Right atrium auricular region (tissue), 2 donors: ENCODE data around the gene MS4A18. TPM values are rescaled to one million over a fixed set of nuclear protein-coding genes. Genes with fewer than 3 reads are reported as not detected.
A peak's percentile ranks its signal among the peaks of the same experiment; 100 is the strongest.

ENCODE experiments used
- DNase-seq: peaks from one replicate; pipeline ENCODE4 v3.0.0-alpha.2; 2019; ENCODE audit warnings: low spot score
- H3K27ac ChIP-seq, 2 donors: fragments of 200-600 bp; sonication (generic); 1 replicate in 1 of 2; 2 replicates in 1 of 2; pipeline ENCODE4 v1.5.1; 2016 to 2019
- H3K27me3 ChIP-seq, 2 donors: fragments of 200-600 bp; sonication (generic); one replicate each; pipeline versions ENCODE4 v1.5.1 to v1.6.0; 2017 to 2019
- H3K36me3 ChIP-seq: fragments of 200-600 bp; sonication (generic); one replicate; pipeline ENCODE4 v1.5.1; 2016
- H3K4me1 ChIP-seq, 2 donors: fragments of 200-600 bp; sonication (generic); one replicate each; pipeline versions ENCODE4 v1.5.1 to v1.6.0; 2017 to 2019
- H3K4me3 ChIP-seq, 2 donors: fragments of 200-600 bp; sonication (generic); 1 replicate in 1 of 2; 2 replicates in 1 of 2; pipeline ENCODE4 v1.5.1; 2017 to 2019; ENCODE audit warnings: mild to moderate bottlenecking in 1 of 2, moderate library complexity in 1 of 2
- H3K9me3 ChIP-seq, 2 donors: fragments of 200-600 bp; sonication (generic); one replicate each; pipeline ENCODE4 v1.5.1; 2019
- CTCF ChIP-seq, 2 donors: fragments of 200-600 bp; sonication (generic); IDR thresholded peaks; one replicate each; pipeline ENCODE4 v1.5.1; 2019; ENCODE audit warnings: antibody characterized with exemption in 2 of 2
- total RNA-seq, 2 donors: library from RNA; depleted of rRNA; stranded (reverse); fragments of >200 nt; gene quantifications; one replicate each; pipeline ENCODE4 v1.1.0, GENCODE V29; 2016

MS4A18 gene
- total RNA-seq, 2 donors from 2014 or later: not detected

GRCh38 chr11:60786811-60787567 is 62.5 kb downstream of the MS4A18 start:
- Histone ChIP-seq H3K9me3 (no peaks in the 10 kb centered on the region), H3K27me3 (no peaks in the 10 kb centered on the region), H3K27ac (peak overlapping the region in 1 of 2 donors; percentile 11), H3K4me1 (peaks cover 0 to 19% of the 10 kb centered on the region in 2 donors), H3K36me3 (no peaks in the 10 kb centered on the region), H3K4me3 (no peak overlapping the region)
- no peak for TF ChIP-seq CTCF (IDR thresholded peaks at IDR 0.05)
- peak; percentile 64 for DNase-seq

- Histone ChIP-seq H3K4me1 (peaks cover 0 to 19% of the 10 kb centered on the region in 2 donors), H3K4me3 (no peak overlapping the region), H3K27me3 (no peaks in the 10 kb centered on the region), H3K9me3 (no peaks in the 10 kb centered on the region), H3K27ac (no peak overlapping the region), H3K36me3 (no peaks in the 10 kb centered on the region)
- DNase-seq: no peak
- TF ChIP-seq CTCF (IDR thresholded peaks at IDR 0.05): no peak
These were observed 64.0 kb downstream of the MS4A18 start for GRCh38 chr11:60788401-60789125.

GRCh38 chr11:60790726-60791125 is 66.2 kb downstream of the MS4A18 start:
- Histone ChIP-seq H3K9me3 (no peaks in the 10 kb centered on the region), H3K36me3 (no peaks in the 10 kb centered on the region), H3K4me3 (no peak overlapping the region), H3K4me1 (peaks cover 0 to 18% of the 10 kb centered on the region in 2 donors), H3K27me3 (no peaks in the 10 kb centered on the region), H3K27ac (no peak overlapping the region)
- DNase-seq: no peak
- no peak for TF ChIP-seq CTCF (IDR thresholded peaks at IDR 0.05)

- no peak for DNase-seq
- Histone ChIP-seq H3K4me3 (no peak overlapping the region), H3K27me3 (no peaks in the 10 kb centered on the region), H3K4me1 (peaks cover 0 to 11% of the 10 kb centered on the region in 2 donors), H3K9me3 (no peaks in the 10 kb centered on the region), H3K36me3 (no peaks in the 10 kb centered on the region), H3K27ac (no peak overlapping the region)
- TF ChIP-seq CTCF (IDR thresholded peaks at IDR 0.05): no peak
These were observed 66.8 kb downstream of the MS4A18 start for GRCh38 chr11:60791153-60791933.

GRCh38 chr11:60792521-60792920 is 68.0 kb downstream of the MS4A18 start:
- Histone ChIP-seq H3K27me3 (no peaks in the 10 kb centered on the region), H3K4me3 (no peak overlapping the region), H3K27ac (no peak overlapping the region), H3K4me1 (peaks cover 0 to 1% of the 10 kb centered on the region in 2 donors), H3K36me3 (no peaks in the 10 kb centered on the region), H3K9me3 (no peaks in the 10 kb centered on the region)
- no peak for TF ChIP-seq CTCF (IDR thresholded peaks at IDR 0.05)
- no peak for DNase-seq

Other genes starting within 250 kb of the MS4A18 start
- not detected for gene MS4A12, start 231.9 kb upstream of the MS4A18 start, total RNA-seq
- gene MS4A13, start 209.3 kb upstream of the MS4A18 start, total RNA-seq: not detected
- not detected for gene MS4A8, start 25.1 kb upstream of the MS4A18 start, total RNA-seq
- gene MS4A15, start 32.1 kb downstream of the MS4A18 start, total RNA-seq: not detected
- not detected for gene MS4A10, start 60.6 kb downstream of the MS4A18 start, total RNA-seq
- 10 to 100 TPM in 1 of 2 donors, 1 to 10 TPM in 1; 9.1 to 10.2 TPM for gene CCDC86, start 117.4 kb downstream of the MS4A18 start, total RNA-seq
- gene PTGDR2, start 131.2 kb downstream of the MS4A18 start, total RNA-seq: 1 to 10 TPM in 1 of 2 donors, not detected in 1; 1.3 TPM
- not detected for gene ZP1, start 142.8 kb downstream of the MS4A18 start, total RNA-seq
- 10 to 100 TPM; 20.3 to 46.2 TPM for gene PRPF19, start 181.9 kb downstream of the MS4A18 start, total RNA-seq
- gene TMEM109, start 189.4 kb downstream of the MS4A18 start, total RNA-seq: 100 to 1,000 TPM; 119 to 124 TPM
- gene TMEM132A, start 199.7 kb downstream of the MS4A18 start, total RNA-seq: 1 to 10 TPM; 7.5 to 8.4 TPM
- gene SLC15A3, start 227.5 kb downstream of the MS4A18 start, total RNA-seq: 10 to 100 TPM; 12.9 to 17.5 TPM
- under 1 TPM; 0.48 to 0.79 TPM for gene CD6, start 247.0 kb downstream of the MS4A18 start, total RNA-seq